HEK293 (cell line): Measurements from ENCODE around the gene ZRANB1.

ENCODE experiments used
- CTCF ChIA-PET: fragments of 350-600 bp; formaldehyde crosslinking; extraction: SDS; loops from one replicate; lab custom pipeline; 2021; ENCODE audit warnings: antibody characterized with exemption; lab: Yijun Ruan, JAX
- POLR2A ChIA-PET: fragments of 300-600 bp; formaldehyde crosslinking; extraction: SDS; loops from one replicate; lab custom pipeline; 2020; ENCODE audit warnings: antibody characterized with exemption, inconsistent platforms; lab: Yijun Ruan, JAX
- H3K27ac ChIP-seq: fragments of 200-500 bp; sonication (Bioruptor generic); 2 replicates; pipeline ENCODE4 v1.5.1; 2014; ENCODE audit warnings: low read depth, low read length, control low read depth, inconsistent platforms; ENCODE audit errors: extremely low read depth
- H3K36me3 ChIP-seq, 2 experiments: fragments of 200-500 bp in 1 of 2; sonication (Bioruptor generic) in 1 of 2; 1 replicate in 1 of 2; 2 replicates in 1 of 2; pipeline ENCODE4 v1.5.1; 2014 to 2017; ENCODE audit warnings: inconsistent platforms in 2 of 2, low read length in 2 of 2; ENCODE audit not compliant: control insufficient read depth in 2 of 2, insufficient read depth in 1 of 2
- H3K4me1 ChIP-seq: fragments of 200-500 bp; sonication (Bioruptor generic); 2 replicates; pipeline ENCODE4 v1.5.1; 2014; ENCODE audit warnings: mild to moderate bottlenecking, low read length, inconsistent platforms; ENCODE audit not compliant: control insufficient read depth, insufficient read depth
- H3K4me3 ChIP-seq: 2 replicates; pipeline ENCODE4 v1.5.1; 2011; ENCODE audit warnings: low read depth, mild to moderate bottlenecking, control low read depth, low read length, moderate library complexity
- H3K9me3 ChIP-seq: fragments of 200-500 bp; sonication (Bioruptor generic); 2 replicates; pipeline ENCODE4 v1.5.1; 2014; ENCODE audit warnings: low read depth, low read length, inconsistent platforms; ENCODE audit not compliant: control insufficient read depth, insufficient read depth
- HIC1 ChIP-seq: fragments of 450-650 bp; formaldehyde crosslinking; IDR thresholded peaks from 2 replicates; pipeline ENCODE4 v1.5.1; 2016; ENCODE audit warnings: missing biosample characterization, missing genetic modification characterization
- IKZF3 ChIP-seq: fragments of 450-650 bp; IDR thresholded peaks from 2 replicates; pipeline ENCODE4 v1.5.0; 2018; ENCODE audit warnings: missing biosample characterization, mild to moderate bottlenecking, missing genetic modification characterization, moderate library complexity
- KLF7 ChIP-seq: fragments of 450-650 bp; formaldehyde crosslinking; IDR thresholded peaks from 2 replicates; pipeline ENCODE4 v1.5.1; 2016; ENCODE audit warnings: missing biosample characterization, missing genetic modification characterization, borderline replicate concordance
- KLF8 ChIP-seq: fragments of 450-650 bp; formaldehyde crosslinking; IDR thresholded peaks from 2 replicates; pipeline ENCODE4 v1.5.1; 2016; ENCODE audit warnings: missing biosample characterization, missing genetic modification characterization
- SCRT2 ChIP-seq: fragments of 450-650 bp; formaldehyde crosslinking; IDR thresholded peaks from 2 replicates; pipeline ENCODE4 v1.5.1; 2016; ENCODE audit warnings: missing biosample characterization, missing genetic modification characterization
- ZBTB20 ChIP-seq: fragments of 450-650 bp; formaldehyde crosslinking; IDR thresholded peaks from 2 replicates; pipeline ENCODE4 v1.5.1; 2016; ENCODE audit warnings: missing biosample characterization, missing genetic modification characterization
- ZBTB44 ChIP-seq: fragments of 450-650 bp; IDR thresholded peaks from 2 replicates; pipeline ENCODE4 v1.5.1; 2018; ENCODE audit warnings: missing biosample characterization, mild to moderate bottlenecking, missing genetic modification characterization
- ZFP69B ChIP-seq: fragments of 450-650 bp; formaldehyde crosslinking; IDR thresholded peaks from 2 replicates; pipeline ENCODE4 v1.5.1; 2016; ENCODE audit warnings: missing biosample characterization, missing genetic modification characterization
- ZIC2 ChIP-seq: fragments of 450-650 bp; formaldehyde crosslinking; IDR thresholded peaks from 2 replicates; pipeline ENCODE4 v1.5.1; 2016; ENCODE audit warnings: missing biosample characterization, missing genetic modification characterization
- ZNF202 ChIP-seq: fragments of 450-650 bp; formaldehyde crosslinking; IDR thresholded peaks from 2 replicates; pipeline ENCODE4 v1.5.1; 2016; ENCODE audit warnings: missing biosample characterization, missing genetic modification characterization, borderline replicate concordance
- ZNF292 ChIP-seq: fragments of 450-650 bp; formaldehyde crosslinking; IDR thresholded peaks from 2 replicates; pipeline ENCODE4 v1.5.1; 2016; ENCODE audit warnings: low read depth, missing biosample characterization, missing genetic modification characterization, borderline replicate concordance
- ZNF302 ChIP-seq: fragments of 450-650 bp; formaldehyde crosslinking; IDR thresholded peaks from 2 replicates; pipeline ENCODE4 v1.5.1; 2016; ENCODE audit warnings: missing biosample characterization, missing genetic modification characterization, low read depth
- ZNF335 ChIP-seq: fragments of 450-650 bp; formaldehyde crosslinking; conservative IDR thresholded peaks from 2 replicates; pipeline ENCODE4 v1.5.1; 2016; ENCODE audit warnings: missing biosample characterization, missing genetic modification characterization
- ZNF449 ChIP-seq: fragments of 450-650 bp; formaldehyde crosslinking; IDR thresholded peaks from 2 replicates; pipeline ENCODE4 v1.5.1; 2017; ENCODE audit warnings: missing biosample characterization, mild to moderate bottlenecking, missing genetic modification characterization, moderate library complexity
- ZNF560 ChIP-seq: fragments of 450-650 bp; formaldehyde crosslinking; IDR thresholded peaks from 2 replicates; pipeline ENCODE4 v1.5.1; 2017; ENCODE audit warnings: missing biosample characterization, missing genetic modification characterization, borderline replicate concordance
- ZNF571 ChIP-seq: fragments of 450-650 bp; formaldehyde crosslinking; IDR thresholded peaks from 2 replicates; pipeline ENCODE4 v1.5.0; 2017; ENCODE audit warnings: missing biosample characterization, missing genetic modification characterization
- ZNF621 ChIP-seq: fragments of 450-650 bp; formaldehyde crosslinking; IDR thresholded peaks from 2 replicates; pipeline ENCODE4 v1.5.1; 2017; ENCODE audit warnings: missing biosample characterization, missing genetic modification characterization
- ZNF623 ChIP-seq: fragments of 450-650 bp; formaldehyde crosslinking; IDR thresholded peaks from 2 replicates; pipeline ENCODE4 v1.5.1; 2016; ENCODE audit warnings: missing biosample characterization, missing genetic modification characterization
- ZNF76 ChIP-seq: fragments of 450-650 bp; formaldehyde crosslinking; IDR thresholded peaks from 2 replicates; pipeline ENCODE4; 2016; ENCODE audit warnings: low read depth, missing biosample characterization, missing genetic modification characterization, borderline replicate concordance
- ZNF776 ChIP-seq: fragments of 450-650 bp; formaldehyde crosslinking; IDR thresholded peaks from 2 replicates; pipeline ENCODE4 v1.5.0; 2017; ENCODE audit warnings: missing biosample characterization, missing genetic modification characterization, borderline replicate concordance
- ZNF791 ChIP-seq: fragments of 450-650 bp; formaldehyde crosslinking; IDR thresholded peaks from 2 replicates; pipeline ENCODE4 v1.5.1; 2016; ENCODE audit warnings: missing biosample characterization, missing genetic modification characterization
- TF ChIP-seq, protein P1 (sequence below): fragments of 450-650 bp; formaldehyde crosslinking; conservative IDR thresholded peaks from 2 replicates; pipeline ENCODE4 v1.5.1; 2016; ENCODE audit warnings: low read depth, missing biosample characterization, missing genetic modification characterization
- TF ChIP-seq, protein P2 (sequence below): fragments of 450-650 bp; formaldehyde crosslinking; optimal IDR thresholded peaks from 2 replicates; pipeline ENCODE3; 2016; ENCODE audit warnings: missing biosample characterization, mild to moderate bottlenecking, missing genetic modification characterization

ZRANB1 gene

DNA sequence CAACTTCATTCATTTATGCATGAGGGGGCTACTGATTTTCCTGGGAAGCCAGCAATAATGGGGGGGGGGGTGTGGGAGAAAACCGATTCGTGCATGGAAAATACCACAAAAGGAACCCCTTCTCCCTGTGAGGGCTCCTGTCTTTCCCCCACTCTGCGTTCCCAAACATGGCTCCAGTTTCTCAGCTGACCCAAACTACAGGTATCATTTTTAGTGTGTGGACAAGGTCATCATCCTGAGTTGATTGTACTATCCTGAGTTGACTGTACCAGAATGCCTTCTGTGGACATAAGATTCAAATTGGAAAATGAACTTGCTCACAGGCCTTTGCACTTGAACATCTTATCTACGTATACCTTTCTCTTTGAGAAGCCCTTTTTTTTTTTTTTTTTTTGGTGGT is 49.9 kb downstream of the ZRANB1 start (continued):
- TF ChIP-seq ZNF292 (tag by site-specific recombination) (no peak), KLF7 (no peak), ZBTB20 (tag by site-specific recombination) (no peak), ZBTB44 (tag by site-specific recombination) (no peak)

- POLR2A ChIA-PET, result interaction anchor here (1.3 kb wide), 1 partner anchor 76 kb away, joined by 4 read pairs; no protein-coding TSS in a partner anchor
- CTCF ChIA-PET, result interaction anchor here (0.5 to 2.6 kb wide), 18 partner anchors 8 to 695 kb away, joined by 3 to 18 read pairs (median 4); no protein-coding TSS in a partner anchor
- 0 out of 2 replicates have a peak, but pooled peaks have one; percentile 37 for TF ChIP-seq SCRT2
- no peak for TF ChIP-seq ZNF571
- TF ChIP-seq KLF7, result no peak
- TF ChIP-seq KLF8, result no peak
- TF ChIP-seq ZNF791 (tag by site-specific recombination), result no peak
- no peak for TF ChIP-seq IKZF3
- no peak for TF ChIP-seq ZNF560 (tag by site-specific recombination)
- no peak for TF ChIP-seq ZNF621 (tag by site-specific recombination)
- 0 out of 2 replicates have a peak, but pooled peaks have one; percentile 38 for TF ChIP-seq ZNF449 (tag by site-specific recombination)
- no peak for TF ChIP-seq ZNF776 (tag by site-specific recombination)
- TF ChIP-seq HIC1, result no peak
- TF ChIP-seq ZNF623 (tag by site-specific recombination), result no peak
- no peak for TF ChIP-seq ZNF302 (tag by site-specific recombination)
- TF ChIP-seq, protein P1, sequence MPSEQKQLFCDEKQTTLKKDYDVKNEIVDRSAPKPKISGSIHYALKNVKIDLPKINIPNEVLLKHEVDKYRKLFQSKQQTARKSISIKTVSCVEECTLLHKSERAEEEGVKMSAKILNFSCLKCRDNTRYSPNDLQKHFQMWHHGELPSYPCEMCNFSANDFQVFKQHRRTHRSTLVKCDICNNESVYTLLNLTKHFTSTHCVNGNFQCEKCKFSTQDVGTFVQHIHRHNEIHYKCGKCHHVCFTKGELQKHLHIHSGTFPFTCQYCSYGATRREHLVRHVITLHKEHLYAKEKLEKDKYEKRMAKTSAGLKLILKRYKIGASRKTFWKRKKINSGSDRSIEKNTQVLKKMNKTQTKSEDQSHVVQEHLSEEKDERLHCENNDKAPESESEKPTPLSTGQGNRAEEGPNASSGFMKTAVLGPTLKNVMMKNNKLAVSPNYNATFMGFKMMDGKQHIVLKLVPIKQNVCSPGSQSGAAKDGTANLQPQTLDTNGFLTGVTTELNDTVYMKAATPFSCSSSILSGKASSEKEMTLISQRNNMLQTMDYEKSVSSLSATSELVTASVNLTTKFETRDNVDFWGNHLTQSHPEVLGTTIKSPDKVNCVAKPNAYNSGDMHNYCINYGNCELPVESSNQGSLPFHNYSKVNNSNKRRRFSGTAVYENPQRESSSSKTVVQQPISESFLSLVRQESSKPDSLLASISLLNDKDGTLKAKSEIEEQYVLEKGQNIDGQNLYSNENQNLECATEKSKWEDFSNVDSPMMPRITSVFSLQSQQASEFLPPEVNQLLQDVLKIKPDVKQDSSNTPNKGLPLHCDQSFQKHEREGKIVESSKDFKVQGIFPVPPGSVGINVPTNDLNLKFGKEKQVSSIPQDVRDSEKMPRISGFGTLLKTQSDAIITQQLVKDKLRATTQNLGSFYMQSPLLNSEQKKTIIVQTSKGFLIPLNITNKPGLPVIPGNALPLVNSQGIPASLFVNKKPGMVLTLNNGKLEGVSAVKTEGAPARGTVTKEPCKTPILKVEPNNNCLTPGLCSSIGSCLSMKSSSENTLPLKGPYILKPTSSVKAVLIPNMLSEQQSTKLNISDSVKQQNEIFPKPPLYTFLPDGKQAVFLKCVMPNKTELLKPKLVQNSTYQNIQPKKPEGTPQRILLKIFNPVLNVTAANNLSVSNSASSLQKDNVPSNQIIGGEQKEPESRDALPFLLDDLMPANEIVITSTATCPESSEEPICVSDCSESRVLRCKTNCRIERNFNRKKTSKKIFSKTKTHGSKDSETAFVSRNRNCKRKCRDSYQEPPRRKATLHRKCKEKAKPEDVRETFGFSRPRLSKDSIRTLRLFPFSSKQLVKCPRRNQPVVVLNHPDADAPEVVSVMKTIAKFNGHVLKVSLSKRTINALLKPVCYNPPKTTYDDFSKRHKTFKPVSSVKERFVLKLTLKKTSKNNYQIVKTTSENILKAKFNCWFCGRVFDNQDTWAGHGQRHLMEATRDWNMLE (tag by site-specific recombination), result no peak
- TF ChIP-seq ZFP69B (tag by site-specific recombination), result no peak
- TF ChIP-seq ZNF335, result no peak
- TF ChIP-seq ZNF76 (tag by site-specific recombination), result no peak
- TF ChIP-seq, protein P2, sequence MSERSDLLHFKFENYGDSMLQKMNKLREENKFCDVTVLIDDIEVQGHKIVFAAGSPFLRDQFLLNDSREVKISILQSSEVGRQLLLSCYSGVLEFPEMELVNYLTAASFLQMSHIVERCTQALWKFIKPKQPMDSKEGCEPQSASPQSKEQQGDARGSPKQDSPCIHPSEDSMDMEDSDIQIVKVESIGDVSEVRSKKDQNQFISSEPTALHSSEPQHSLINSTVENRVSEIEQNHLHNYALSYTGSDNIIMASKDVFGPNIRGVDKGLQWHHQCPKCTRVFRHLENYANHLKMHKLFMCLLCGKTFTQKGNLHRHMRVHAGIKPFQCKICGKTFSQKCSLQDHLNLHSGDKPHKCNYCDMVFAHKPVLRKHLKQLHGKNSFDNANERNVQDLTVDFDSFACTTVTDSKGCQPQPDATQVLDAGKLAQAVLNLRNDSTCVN (tag by site-specific recombination), result no peak
- peak; percentile 72; the same call in 1 of the 2 replicates for TF ChIP-seq ZNF202
- TF ChIP-seq ZIC2 (tag by site-specific recombination), result peak; percentile 23; the same call in 1 of the 2 replicates
These were observed 50.8 kb downstream of the ZRANB1 start for GRCh38 chr10:124992462-124993344.

More at GRCh38 chr10:124992462-124993344, 50.8 kb downstream of the ZRANB1 start:
- H3K27ac ChIP-seq, result no peak overlapping the region
- no peaks in the 10 kb centered on the region for H3K9me3 ChIP-seq
- H3K4me3 ChIP-seq, result no peak overlapping the region
- peaks cover 20 to 84% of the 10 kb centered on the region in 2 experiments for H3K36me3 ChIP-seq
- H3K4me1 ChIP-seq, result no peaks in the 10 kb centered on the region
